ENCODE data around the gene SLC38A4.

DNA sequence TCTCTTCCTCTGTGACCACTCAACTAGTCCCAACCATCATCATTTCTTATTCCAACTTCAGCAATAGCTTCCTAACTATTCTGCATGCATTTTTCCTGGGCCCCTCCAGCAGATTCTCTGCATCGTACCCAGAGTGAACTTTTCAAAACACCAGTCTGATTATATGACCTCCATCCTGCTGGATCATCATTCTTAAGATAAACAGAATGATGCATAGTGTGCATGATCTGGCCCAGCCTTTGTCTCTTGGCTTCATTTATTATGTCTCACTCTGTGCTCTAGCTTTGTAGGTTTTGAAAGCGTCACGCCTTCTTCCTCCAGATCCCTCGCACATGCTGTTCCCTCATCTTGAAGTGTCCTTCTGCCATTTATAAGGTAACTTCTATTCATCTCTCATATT is 46.3 kb upstream of the SLC38A4 start:
- TF ChIP-seq, protein P1, sequence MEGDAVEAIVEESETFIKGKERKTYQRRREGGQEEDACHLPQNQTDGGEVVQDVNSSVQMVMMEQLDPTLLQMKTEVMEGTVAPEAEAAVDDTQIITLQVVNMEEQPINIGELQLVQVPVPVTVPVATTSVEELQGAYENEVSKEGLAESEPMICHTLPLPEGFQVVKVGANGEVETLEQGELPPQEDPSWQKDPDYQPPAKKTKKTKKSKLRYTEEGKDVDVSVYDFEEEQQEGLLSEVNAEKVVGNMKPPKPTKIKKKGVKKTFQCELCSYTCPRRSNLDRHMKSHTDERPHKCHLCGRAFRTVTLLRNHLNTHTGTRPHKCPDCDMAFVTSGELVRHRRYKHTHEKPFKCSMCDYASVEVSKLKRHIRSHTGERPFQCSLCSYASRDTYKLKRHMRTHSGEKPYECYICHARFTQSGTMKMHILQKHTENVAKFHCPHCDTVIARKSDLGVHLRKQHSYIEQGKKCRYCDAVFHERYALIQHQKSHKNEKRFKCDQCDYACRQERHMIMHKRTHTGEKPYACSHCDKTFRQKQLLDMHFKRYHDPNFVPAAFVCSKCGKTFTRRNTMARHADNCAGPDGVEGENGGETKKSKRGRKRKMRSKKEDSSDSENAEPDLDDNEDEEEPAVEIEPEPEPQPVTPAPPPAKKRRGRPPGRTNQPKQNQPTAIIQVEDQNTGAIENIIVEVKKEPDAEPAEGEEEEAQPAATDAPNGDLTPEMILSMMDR (IDR thresholded peaks at IDR 0.05; ENCODE audit: insufficient read depth, low read length, poor library complexity, severe bottlenecking), result no peak
- no peak for TF ChIP-seq EZH2phosphoT487 (conservative IDR thresholded peaks at IDR 0.05; ENCODE audit: low read length)
